Measurements from ENCODE around the gene GBX2.

- no peak for TF ChIP-seq CREB1 (IDR thresholded peaks at IDR 0.05; ENCODE audit: low read depth)
- TF ChIP-seq ASH2L (IDR thresholded peaks at IDR 0.05; ENCODE audit: borderline replicate concordance, low read depth), result no peak
- no peak for TF ChIP-seq CTCF (IDR thresholded peaks at IDR 0.05 in 2 of 3, conservative IDR thresholded peaks at IDR 0.05 in 1 of 3; ENCODE audit: control insufficient read depth in 2 of 3, extremely low read depth in 1 of 3, insufficient read depth in 1 of 3, low read depth in 3 of 3, low read length in 3 of 3)
- TF ChIP-seq CREM (IDR thresholded peaks at IDR 0.05; ENCODE audit: low read depth), result no peak
- TF ChIP-seq POLR2A (IDR thresholded peaks at IDR 0.05; ENCODE audit: low read depth, low read length), result no peak
- no peak for TF ChIP-seq ZBTB4 (CRISPR knock-in tag; IDR thresholded peaks at IDR 0.05)
- TF ChIP-seq PAX5 (IDR thresholded peaks at IDR 0.05; ENCODE audit: borderline replicate concordance, low read depth, low read length), result no peak
- no peak for TF ChIP-seq ATF2 (IDR thresholded peaks at IDR 0.05; ENCODE audit: low read length)
- TF ChIP-seq TAF1 (IDR thresholded peaks at IDR 0.05; ENCODE audit: borderline replicate concordance, low read depth, low read length), result no peak
Observed at GRCh38 chr2:236171181-236171679, 3.0 kb upstream of the GBX2 start.

Data from GM12878 (cell line).